H9 (cell line): Measurements from ENCODE around the gene SRL. TPM values are rescaled to one million over a fixed set of nuclear protein-coding genes. Genes with fewer than 3 reads are reported as not detected.

Experiments
- DNase-seq: peaks from one replicate; pipeline ENCODE4 v3.0.0-alpha.2; 2017
- H2AFZ ChIP-seq: one replicate; pipeline ENCODE4 v1.6.1; 2013; ENCODE audit warnings: mild to moderate bottlenecking, low read length, control low read depth, moderate library complexity
- H2AK5ac ChIP-seq: 2 replicates; pipeline ENCODE4 v1.6.1; 2013; ENCODE audit warnings: low read length, control low read depth, mixed read lengths; ENCODE audit not compliant: insufficient read length
- H2BK120ac ChIP-seq: one replicate; pipeline ENCODE4 v1.6.1; 2013; ENCODE audit warnings: low read depth, mild to moderate bottlenecking, low read length, control low read depth, inconsistent platforms; ENCODE audit not compliant: poor library complexity, severe bottlenecking
- H2BK12ac ChIP-seq: 2 replicates; pipeline ENCODE4 v1.6.1; 2013; ENCODE audit warnings: low read length, control low read depth, mixed read lengths, low read depth; ENCODE audit not compliant: insufficient read length
- H2BK15ac ChIP-seq: 2 replicates; pipeline ENCODE4 v1.6.1; 2013; ENCODE audit warnings: low read depth, low read length, control low read depth
- H2BK20ac ChIP-seq: one replicate; pipeline ENCODE4 v1.6.1; 2013; ENCODE audit warnings: low read depth, mild to moderate bottlenecking, low read length, control low read depth, inconsistent platforms; ENCODE audit not compliant: poor library complexity, severe bottlenecking
- H2BK5ac ChIP-seq: 2 replicates; pipeline ENCODE4 v1.6.1; 2013; ENCODE audit warnings: low read length, control low read depth, mixed read lengths; ENCODE audit not compliant: insufficient read length
- H3K14ac ChIP-seq: 2 replicates; pipeline ENCODE4 v1.6.1; 2013; ENCODE audit warnings: low read length, control low read depth; ENCODE audit not compliant: insufficient read depth
- H3K18ac ChIP-seq: 2 replicates; pipeline ENCODE4 v1.6.1; 2013; ENCODE audit warnings: low read depth, mild to moderate bottlenecking, mixed read lengths, low read length, control low read depth; ENCODE audit not compliant: insufficient read length
- H3K23ac ChIP-seq: 2 replicates; pipeline ENCODE4 v1.6.1; 2013; ENCODE audit warnings: low read length, control low read depth, mixed read lengths, low read depth; ENCODE audit not compliant: insufficient read length
- H3K23me2 ChIP-seq: 2 replicates; pipeline ENCODE4 v1.6.1; 2013; ENCODE audit warnings: low read depth, mild to moderate bottlenecking, mixed read lengths, low read length, control low read depth; ENCODE audit not compliant: insufficient read length, poor library complexity, severe bottlenecking
- H3K27ac ChIP-seq: 2 replicates; pipeline ENCODE4 v1.5.1; 2013; ENCODE audit warnings: low read length, control low read depth, mixed read lengths, low read depth; ENCODE audit not compliant: insufficient read length
- H3K27me3 ChIP-seq: 2 replicates; pipeline ENCODE4 v1.6.1; 2013; ENCODE audit warnings: low read length, control low read depth, inconsistent platforms; ENCODE audit not compliant: insufficient read depth
- H3K4ac ChIP-seq: 2 replicates; pipeline ENCODE4 v1.6.1; 2013; ENCODE audit warnings: low read depth, mild to moderate bottlenecking, control low read depth, inconsistent platforms, low read length, moderate library complexity
- H3K4me1 ChIP-seq: 2 replicates; pipeline ENCODE4 v1.6.1; 2013; ENCODE audit warnings: low read length, control low read depth, inconsistent platforms; ENCODE audit not compliant: insufficient read depth
- H3K4me2 ChIP-seq: 2 replicates; pipeline ENCODE4 v1.6.1; 2013; ENCODE audit warnings: low read length, control low read depth, mixed read lengths; ENCODE audit not compliant: insufficient read length, insufficient read depth
- H3K56ac ChIP-seq: 2 replicates; pipeline ENCODE4 v1.6.1; 2013; ENCODE audit warnings: low read depth, mild to moderate bottlenecking, mixed read lengths, low read length, control low read depth; ENCODE audit not compliant: insufficient read length
- H3K79me1 ChIP-seq: 2 replicates; pipeline ENCODE4 v1.6.1; 2013; ENCODE audit warnings: low read depth, mild to moderate bottlenecking, moderate library complexity, low read length, control low read depth, inconsistent platforms; ENCODE audit not compliant: insufficient read depth, poor library complexity, severe bottlenecking
- H3K79me2 ChIP-seq: 2 replicates; pipeline ENCODE4 v1.6.1; 2013; ENCODE audit warnings: low read length, control low read depth, inconsistent platforms; ENCODE audit not compliant: insufficient read depth
- H3K9ac ChIP-seq: 2 replicates; pipeline ENCODE4 v1.6.1; 2013; ENCODE audit warnings: low read length, control low read depth, mixed read lengths; ENCODE audit not compliant: insufficient read length; ENCODE audit errors: extremely low read depth
- H3K9me3 ChIP-seq: one replicate; pipeline ENCODE4 v1.6.1; 2013; ENCODE audit warnings: low read depth, low read length, inconsistent platforms; ENCODE audit not compliant: control insufficient read depth
- H3T11ph ChIP-seq: one replicate; pipeline ENCODE4 v1.6.1; 2013; ENCODE audit warnings: mild to moderate bottlenecking, low read length, control low read depth, inconsistent platforms
- H4K20me1 ChIP-seq: one replicate; pipeline ENCODE4 v1.6.1; 2013; ENCODE audit not compliant: control insufficient read depth, insufficient read length, insufficient read depth
- H4K5ac ChIP-seq: 2 replicates; pipeline ENCODE4 v1.6.1; 2013; ENCODE audit warnings: low read depth, mild to moderate bottlenecking, mixed read lengths, low read length, control low read depth; ENCODE audit not compliant: insufficient read length
- H4K8ac ChIP-seq: replicated peaks from 2 replicates; pipeline ENCODE4 v1.6.1; 2013; ENCODE audit warnings: low read length, control low read depth, mixed read lengths, low read depth; ENCODE audit not compliant: insufficient read length
- H4K91ac ChIP-seq: 2 replicates; pipeline ENCODE4 v1.6.1; 2013; ENCODE audit warnings: low read depth, mild to moderate bottlenecking, moderate library complexity, mixed read lengths, low read length, control low read depth; ENCODE audit not compliant: insufficient read length
- H3K27ac Mint-ChIP-seq, 3 experiments: 2 replicates in 2 of 3; 3 replicates in 1 of 3; pipeline ENCODE4 v1.8.0; 2020 to 2021; ENCODE audit warnings: mixed read lengths in 3 of 3, mild to moderate bottlenecking in 1 of 3, moderate library complexity in 1 of 3
- H3K27me3 Mint-ChIP-seq: 2 replicates; pipeline ENCODE4 v1.8.0; 2021; ENCODE audit warnings: low read depth, mild to moderate bottlenecking, moderate library complexity, mixed read lengths
- H3K36me3 Mint-ChIP-seq, 3 experiments: 2 replicates in 2 of 3; 3 replicates in 1 of 3; pipeline ENCODE4 v1.8.0; 2020 to 2021; ENCODE audit warnings: low read depth in 3 of 3, mixed read lengths in 3 of 3; ENCODE audit not compliant: insufficient read depth in 1 of 3
- H3K4me1 Mint-ChIP-seq, 2 experiments: 2 replicates each; pipeline ENCODE4 v1.8.0; 2020; ENCODE audit warnings: mixed read lengths in 2 of 2
- H3K4me3 Mint-ChIP-seq, 2 experiments: 2 replicates in 1 of 2; 3 replicates in 1 of 2; pipeline ENCODE4 v1.8.0; 2020 to 2021; ENCODE audit warnings: mild to moderate bottlenecking in 2 of 2, mixed read lengths in 2 of 2, moderate library complexity in 1 of 2
- H3K9me3 Mint-ChIP-seq, 2 experiments: 2 replicates in 1 of 2; 3 replicates in 1 of 2; pipeline ENCODE4 v1.8.0; 2020; ENCODE audit warnings: mild to moderate bottlenecking in 2 of 2, mixed read lengths in 2 of 2, moderate library complexity in 1 of 2
- CTCF ChIP-seq: fragments of 200-600 bp; sonication (generic); conservative IDR thresholded peaks from 3 replicates; pipeline ENCODE4 v1.8.0; 2021; ENCODE audit warnings: antibody characterized with exemption, mild to moderate bottlenecking
- WGBS: extraction: QIAGEN DNeasy Blood & Tissue Kit; methylation state at CpG from one replicate; pipeline ENCODE4 v1.1.7; 2013; ENCODE audit warnings: missing lambda C conversion rate, low lambda C conversion rate, mixed read lengths; ENCODE audit not compliant: insufficient read length; ENCODE audit errors: extremely low coverage; 5-methylcytosine and 5-hydroxymethylcytosine counted together
- total RNA-seq: library from RNA; stranded (reverse); gene quantifications from 2 replicates; pipeline ENCODE4 v1.2.1, GENCODE V29; 2021

Gene SRL
- total RNA-seq, 1 experiment from 2014 or later = not detected

- Histone ChIP-seq H4K8ac (no peak overlapping the region), H3K9ac (no peak overlapping the region), H3K4me2 (no peak overlapping the region), H3T11ph (no peak overlapping the region), H4K20me1 (no peaks in the 10 kb centered on the region), H3K23me2 (no peaks in the 10 kb centered on the region), H2BK15ac (no peak overlapping the region), H2BK120ac (no peak overlapping the region), H2AK5ac (no peak overlapping the region), H3K56ac (no peak overlapping the region), H3K14ac (no peak overlapping the region), H3K9me3 (no peaks in the 10 kb centered on the region), H4K91ac (no peak overlapping the region), H3K27me3 (peaks cover under 1% of the 10 kb centered on the region; the same call in 1 of the 2 replicates), H3K23ac (no peak overlapping the region), H3K27ac (no peak overlapping the region), H3K4ac (no peak overlapping the region), H2BK12ac (no peak overlapping the region), H3K79me1 (no peaks in the 10 kb centered on the region), H3K4me1 (no peaks in the 10 kb centered on the region; the same call in 1 of the 2 replicates), H3K79me2 (no peaks in the 10 kb centered on the region), H2BK5ac (no peak overlapping the region), H4K5ac (no peak overlapping the region), H3K18ac (no peak overlapping the region), H2AFZ (no peak overlapping the region), H2BK20ac (peak overlapping the region; percentile 6)
- Mint-ChIP-seq H3K4me1 (peaks cover 9 to 15% of the 10 kb centered on the region in 2 experiments), H3K9me3 (no peaks in the 10 kb centered on the region; a peak in 1 of 5 replicates), H3K27ac (0 out of 7 replicates have a peak overlapping the region, but pooled peaks of 1 of the 3 experiments have one; percentile 57), H3K27me3 (peaks cover 45% of the 10 kb centered on the region), H3K36me3 (peaks cover 0 to 5% (median 5%) of the 10 kb centered on the region in 3 experiments; a peak in 2 of 7 replicates), H3K4me3 (no peak overlapping the region)
- DNase-seq = no peak
- no CpG with 5 or more reads among the region's 3 CpGs for WGBS
- no peak for TF ChIP-seq CTCF
Measured at GRCh38 chr16:4140652-4141051, 101.2 kb downstream of the SRL start.
